ENCODE data around the gene C19orf47.

Gene C19orf47, protein sequence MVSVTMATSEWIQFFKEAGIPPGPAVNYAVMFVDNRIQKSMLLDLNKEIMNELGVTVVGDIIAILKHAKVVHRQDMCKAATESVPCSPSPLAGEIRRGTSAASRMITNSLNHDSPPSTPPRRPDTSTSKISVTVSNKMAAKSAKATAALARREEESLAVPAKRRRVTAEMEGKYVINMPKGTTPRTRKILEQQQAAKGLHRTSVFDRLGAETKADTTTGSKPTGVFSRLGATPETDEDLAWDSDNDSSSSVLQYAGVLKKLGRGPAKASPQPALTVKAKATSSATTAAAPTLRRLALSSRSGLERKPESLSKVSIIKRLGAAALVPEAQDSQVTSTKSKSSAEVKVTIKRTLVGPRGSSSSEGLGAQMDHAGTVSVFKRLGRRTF

GRCh38 chr19:40348125-40348913 lies at the start of gene C19orf47, which contains the start of gene PLD3:
Gene C19orf47, minus strand, starts transcription at chr19:40348397. Its CDS starts 6,540 bp downstream, at chr19:40341857.
Gene PLD3, plus strand, starts transcription at chr19:40348695. Its CDS starts 17,789 bp downstream, at chr19:40366484.
- peak within 1 kb of the TSS; percentile 99 for H3K4me3 ChIP-seq (ENCODE audit: low read length)

GRCh38 chr19:40397568-40397906 lies 49.3 kb upstream of the C19orf47 start:
- TF ChIP-seq ZNF274 (IDR thresholded peaks at IDR 0.05; ENCODE audit: low read depth, low read length) = no peak
- H3K4me3 ChIP-seq (ENCODE audit: low read length) = no peak overlapping the region

More at GRCh38 chr19:40348125-40348913, at the start of gene C19orf47, which contains the start of gene PLD3:
- TF ChIP-seq ZNF274 (IDR thresholded peaks at IDR 0.05; ENCODE audit: low read depth, low read length) = no peak

DNA sequence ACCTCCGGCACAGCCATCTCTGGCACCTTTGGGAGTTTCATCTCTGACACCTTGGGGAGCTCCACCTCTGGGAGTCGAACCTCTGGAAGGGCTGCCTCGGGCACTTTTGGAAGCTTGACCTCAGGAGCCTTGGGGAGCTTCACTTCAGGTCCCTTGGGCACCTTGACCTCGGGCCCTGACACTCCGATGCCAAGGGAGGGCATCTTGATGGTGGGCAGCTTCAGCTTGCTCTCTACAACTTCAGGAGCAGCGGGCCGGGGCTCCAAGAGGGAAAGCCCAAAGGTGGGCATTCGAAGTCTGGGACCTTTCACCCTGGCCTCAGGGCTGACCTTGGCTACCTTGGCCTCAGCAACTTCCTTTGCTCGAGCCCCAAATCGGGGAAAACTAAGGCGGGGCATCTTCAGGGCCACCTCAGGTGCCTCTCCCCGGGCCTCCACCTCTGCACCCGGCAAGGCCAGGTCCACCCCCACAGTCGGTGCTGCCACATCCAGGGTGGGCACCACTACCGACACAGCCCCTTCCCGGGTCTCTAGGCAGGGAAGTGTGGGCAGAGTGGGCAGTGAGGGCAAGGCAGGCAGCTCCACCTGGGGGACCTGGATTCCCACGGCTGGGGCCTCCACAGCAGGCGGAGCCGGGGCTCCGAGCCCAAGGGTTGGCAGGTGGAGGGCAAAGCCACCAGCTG lies 48.8 kb upstream of the C19orf47 start:
- TF ChIP-seq ZNF274 (IDR thresholded peaks at IDR 0.05; ENCODE audit: low read depth, low read length) = no peak
- H3K4me3 ChIP-seq (ENCODE audit: low read length) = no peak overlapping the region

- H3K4me3 ChIP-seq (ENCODE audit: low read length) = no peak overlapping the region
- TF ChIP-seq ZNF274 (IDR thresholded peaks at IDR 0.05; ENCODE audit: low read depth, low read length) = no peak
These were observed 47.8 kb upstream of the C19orf47 start for GRCh38 chr19:40395956-40396355.

- no peak for TF ChIP-seq ZNF274 (IDR thresholded peaks at IDR 0.05; ENCODE audit: low read depth, low read length)
These were observed 46.6 kb upstream of the C19orf47 start for GRCh38 chr19:40394816-40395210.

DNA sequence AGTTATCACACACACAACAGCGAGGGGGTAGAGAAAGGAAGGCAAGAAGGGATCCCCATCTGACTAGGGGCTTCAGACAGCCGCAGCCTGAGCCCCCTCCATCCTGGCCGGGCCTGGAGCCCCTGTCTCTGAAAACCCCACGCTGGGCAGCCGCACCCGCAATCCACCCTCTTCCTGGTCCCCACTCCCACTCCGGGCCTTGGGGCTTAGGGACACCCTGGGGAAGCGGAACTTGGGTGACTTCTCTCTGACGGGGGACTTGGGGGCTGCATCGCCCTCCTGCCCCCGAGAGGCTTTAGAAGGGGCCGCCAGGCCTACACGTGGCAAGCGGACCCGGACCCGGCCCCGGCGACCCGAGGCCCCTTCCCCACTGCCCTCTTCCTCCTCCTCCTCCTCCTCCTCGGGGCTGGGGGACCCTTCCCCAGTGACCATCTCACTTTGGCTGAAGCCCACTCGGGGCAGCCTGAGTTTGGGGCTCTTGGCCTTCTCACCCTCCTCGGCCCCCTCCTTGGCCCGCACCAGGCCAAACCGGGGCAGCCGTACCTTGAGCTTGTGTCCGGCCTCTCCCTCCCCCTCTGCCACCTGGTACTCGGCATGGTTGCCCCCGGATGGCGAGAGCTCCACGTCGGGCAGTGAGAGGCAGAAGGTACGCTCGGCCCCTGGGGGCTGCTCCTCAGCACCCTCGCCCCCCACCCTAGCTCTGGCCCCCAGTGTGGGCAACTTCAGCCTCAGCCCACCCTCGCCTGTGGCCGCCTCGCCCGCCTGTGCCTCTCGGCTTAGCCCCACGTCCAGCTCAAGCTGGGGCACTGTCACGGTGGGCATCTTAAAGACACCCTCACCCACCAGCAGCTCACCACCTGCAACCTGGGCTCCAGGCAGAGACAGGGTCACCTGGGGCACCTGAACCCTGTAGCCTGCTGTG lies 46.0 kb upstream of the C19orf47 start:
- TF ChIP-seq ZNF274 (IDR thresholded peaks at IDR 0.05; ENCODE audit: low read depth, low read length) = no peak
- H3K4me3 ChIP-seq (ENCODE audit: low read length) = no peak overlapping the region

More at GRCh38 chr19:40394816-40395210, 46.6 kb upstream of the C19orf47 start:
- no peak overlapping the region for H3K4me3 ChIP-seq (ENCODE audit: low read length)

DNA sequence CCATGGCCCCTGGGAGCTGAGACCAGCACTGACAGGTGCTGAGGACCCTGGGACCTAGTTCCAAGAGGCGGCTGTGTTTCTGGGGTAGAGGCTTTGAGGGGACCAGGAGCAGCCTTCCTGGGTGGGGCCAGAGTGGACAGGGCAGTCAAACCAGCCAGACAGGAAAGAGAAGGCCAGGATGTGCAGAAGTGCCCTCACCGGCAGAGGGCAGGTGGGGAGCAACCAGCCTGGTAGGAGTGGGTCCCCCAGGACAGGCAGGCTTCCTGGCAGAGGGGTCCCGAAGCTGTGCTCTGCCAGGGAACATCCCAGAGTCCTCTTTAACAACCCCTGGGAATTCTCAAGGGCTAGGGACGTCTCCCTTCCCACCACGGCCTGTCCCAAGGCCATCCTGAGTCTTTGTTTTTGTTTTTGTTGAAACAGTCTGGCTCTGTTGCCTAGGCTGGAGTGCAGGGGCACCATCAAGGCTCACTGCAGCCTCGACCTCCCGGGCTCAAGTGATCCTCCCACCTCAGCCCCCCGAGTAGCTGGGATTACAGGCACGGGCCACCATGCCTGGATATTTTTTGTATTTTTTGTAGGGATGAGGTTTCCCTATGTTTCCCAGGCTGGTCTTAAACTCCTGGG lies 44.8 kb upstream of the C19orf47 start:
- no peak overlapping the region for H3K4me3 ChIP-seq (ENCODE audit: low read length)
- TF ChIP-seq ZNF274 (IDR thresholded peaks at IDR 0.05; ENCODE audit: low read depth, low read length) = no peak

DNA sequence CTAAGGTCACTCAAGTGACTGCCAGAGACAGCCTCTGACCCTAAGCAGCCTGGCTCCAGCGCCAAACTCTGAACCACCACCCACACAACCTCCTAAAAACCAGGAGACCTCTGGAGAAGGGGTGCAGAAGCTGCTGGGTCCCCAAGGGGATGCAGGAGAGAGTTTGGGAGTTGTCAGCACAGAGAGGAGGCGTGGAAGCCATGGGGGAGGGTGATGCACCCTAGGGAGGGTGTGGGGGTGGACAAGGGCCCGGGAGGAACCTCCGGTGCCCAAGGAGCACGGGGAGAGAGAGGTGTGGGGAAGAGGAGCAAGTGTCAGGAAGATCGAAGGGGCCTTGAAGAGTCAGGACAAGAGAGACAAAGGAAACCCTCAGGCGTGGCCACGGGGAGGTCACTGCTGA lies 43.9 kb upstream of the C19orf47 start:
- no peak for TF ChIP-seq ZNF274 (IDR thresholded peaks at IDR 0.05; ENCODE audit: low read depth, low read length)

DNA sequence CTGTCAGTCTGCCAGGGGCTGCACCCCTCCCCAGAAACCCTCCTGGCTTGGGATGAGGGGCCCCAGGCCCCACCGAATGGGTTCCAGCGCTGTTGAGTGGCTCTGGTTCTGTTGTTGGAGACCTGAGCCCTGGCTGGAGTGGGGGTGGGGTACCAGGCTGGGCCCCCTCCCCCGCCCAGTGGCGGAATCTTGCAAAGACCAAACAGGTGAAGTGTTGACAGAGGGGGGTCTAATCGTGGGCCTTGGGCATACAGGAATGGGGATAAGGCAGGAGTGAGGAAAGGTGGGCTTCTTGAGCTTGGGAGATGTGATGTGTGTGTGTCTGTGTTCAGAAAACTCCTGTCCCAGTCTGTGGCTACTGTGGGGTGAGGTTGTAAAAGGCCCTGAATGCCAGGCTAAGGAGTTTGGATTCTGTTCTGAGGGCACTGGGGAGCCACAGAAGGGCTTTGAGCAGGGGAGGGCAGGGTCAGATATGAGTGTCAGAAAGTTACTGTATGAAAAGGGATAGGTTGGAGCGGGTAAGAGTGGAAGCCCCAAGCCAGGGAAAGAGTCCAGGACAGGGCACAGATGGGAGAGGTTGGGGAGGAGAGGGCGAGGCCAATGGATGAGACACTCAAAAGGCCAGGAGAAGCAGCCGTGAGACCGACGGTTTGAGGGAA lies 42.0 kb upstream of the C19orf47 start, which contains the start of gene HIPK4:
Gene HIPK4 (minus strand): TSS at position 98 of the 659 bp plus-strand sequence. CDS start 279 bp downstream, outside the sequence.
- no peak for TF ChIP-seq ZNF274 (IDR thresholded peaks at IDR 0.05; ENCODE audit: low read depth, low read length)
- H3K4me3 ChIP-seq (ENCODE audit: low read length) = no peak within 1 kb of the TSS

More for the DNA sequence above, 43.9 kb upstream of the C19orf47 start:
- no peak overlapping the region for H3K4me3 ChIP-seq (ENCODE audit: low read length)

- TF ChIP-seq ZNF274 (IDR thresholded peaks at IDR 0.05; ENCODE audit: low read depth, low read length) = no peak
These were observed 41.3 kb upstream of the C19orf47 start for GRCh38 chr19:40389404-40390083.

GRCh38 chr19:40388481-40388880 lies 40.3 kb upstream of the C19orf47 start:
- no peak overlapping the region for H3K4me3 ChIP-seq (ENCODE audit: low read length)
- TF ChIP-seq ZNF274 (IDR thresholded peaks at IDR 0.05; ENCODE audit: low read depth, low read length) = no peak

More at GRCh38 chr19:40389404-40390083, 41.3 kb upstream of the C19orf47 start:
- no peak overlapping the region for H3K4me3 ChIP-seq (ENCODE audit: low read length)

DNA sequence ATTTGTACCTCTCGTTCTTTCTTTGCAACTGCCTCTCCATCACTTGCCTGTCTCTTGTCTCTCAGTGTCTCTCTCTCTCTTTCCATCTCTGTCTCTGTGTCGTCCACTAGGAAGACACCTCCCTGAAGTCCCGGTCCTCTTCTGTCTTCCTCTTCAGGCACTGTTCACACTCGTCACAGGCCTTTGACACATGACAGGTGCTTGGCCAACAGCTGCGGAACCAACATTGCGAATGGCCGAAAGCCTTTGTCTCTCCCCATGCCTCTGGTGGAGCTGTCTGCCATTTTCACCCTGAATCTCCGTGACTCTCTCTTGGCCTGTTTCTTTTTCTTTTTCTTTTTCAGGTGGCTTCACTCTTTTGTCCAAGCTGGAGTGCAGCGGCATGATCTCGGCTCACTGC lies 39.0 kb upstream of the C19orf47 start:
- no peak for TF ChIP-seq ZNF274 (IDR thresholded peaks at IDR 0.05; ENCODE audit: low read depth, low read length)
- H3K4me3 ChIP-seq (ENCODE audit: low read length) = no peak overlapping the region

All from GM08714 (cell line).